ENCODE data around the gene ID3.

ID3 gene

DNA sequence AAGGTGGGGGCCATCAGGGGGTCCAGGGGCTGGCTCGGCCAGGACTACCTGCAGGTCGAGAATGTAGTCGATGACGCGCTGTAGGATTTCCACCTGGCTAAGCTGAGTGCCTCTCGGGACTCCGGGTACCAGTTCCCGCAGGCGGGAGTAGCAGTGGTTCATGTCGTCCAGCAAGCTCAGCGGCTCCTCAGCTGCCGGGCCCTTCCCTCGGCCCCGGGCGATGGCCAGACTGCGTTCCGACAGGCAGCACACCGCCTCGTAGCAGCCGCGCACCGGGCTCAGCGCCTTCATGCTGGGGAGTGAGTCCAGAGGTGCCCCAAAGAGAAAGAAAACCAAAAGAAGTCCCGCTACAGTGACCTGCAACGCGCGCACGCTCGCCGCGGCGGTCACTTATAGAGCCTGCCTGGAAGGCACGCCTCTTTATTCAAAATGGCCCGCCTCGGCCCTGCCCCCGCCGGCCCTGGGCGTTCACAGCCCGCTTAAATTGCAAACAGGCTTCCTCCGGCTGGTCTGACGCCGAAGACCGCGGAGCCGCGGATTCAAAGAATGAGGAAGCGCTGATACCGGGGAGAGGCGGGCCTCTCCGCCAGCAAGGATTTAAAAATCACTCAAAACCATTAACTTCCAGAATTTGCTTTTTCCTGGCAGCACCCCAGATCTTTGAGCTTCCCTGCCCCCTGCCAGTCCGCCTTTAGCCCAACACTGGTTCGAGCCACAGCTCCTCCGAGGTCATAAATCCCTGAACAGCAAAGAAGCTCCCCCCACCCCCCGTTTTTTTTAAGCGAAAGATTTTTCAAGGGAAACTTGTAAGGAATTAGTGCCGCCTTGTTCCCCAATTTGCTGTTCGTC lies at the start of gene ID3:
ID3 (minus strand) TSS at position 366 of the 849 bp plus-strand sequence; CDS start at position 291, 75 bp downstream.
- peak; percentile 91 for DNase-seq (ENCODE audit: low spot score)

GRCh38 chr1:23607944-23608343 lies 48.6 kb upstream of the ID3 start:
- no peak for DNase-seq (ENCODE audit: low spot score)

- DNase-seq (ENCODE audit: low spot score) = peak; percentile 44
These were observed 42.9 kb upstream of the ID3 start for GRCh38 chr1:23601968-23602876.

GRCh38 chr1:23601135-23601967 lies 42.0 kb upstream of the ID3 start:
- DNase-seq (ENCODE audit: low spot score) = peak; percentile 60

- DNase-seq (ENCODE audit: low spot score) = no peak
These were observed 41.0 kb upstream of the ID3 start for GRCh38 chr1:23600283-23600682.

DNA sequence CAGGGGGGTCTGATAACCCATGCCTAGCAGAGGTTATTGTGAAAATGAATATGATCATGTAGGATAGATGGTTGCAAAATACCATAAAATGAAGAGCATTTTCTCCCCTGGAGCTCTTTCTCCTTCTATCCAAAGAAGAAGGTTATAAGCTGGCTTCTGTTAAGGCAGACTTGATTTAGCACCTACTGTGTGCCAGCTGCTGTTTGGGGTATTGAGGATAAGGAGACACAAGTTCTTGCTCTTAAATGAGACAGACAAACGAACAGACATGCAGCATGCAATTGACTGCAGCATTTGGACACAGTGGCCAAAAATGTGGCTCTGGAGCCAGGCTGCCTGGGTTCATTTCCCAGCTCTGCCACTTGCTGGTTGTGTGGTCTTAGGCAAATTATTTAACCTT lies 39.8 kb upstream of the ID3 start:
- no peak for DNase-seq (ENCODE audit: low spot score)

DNA sequence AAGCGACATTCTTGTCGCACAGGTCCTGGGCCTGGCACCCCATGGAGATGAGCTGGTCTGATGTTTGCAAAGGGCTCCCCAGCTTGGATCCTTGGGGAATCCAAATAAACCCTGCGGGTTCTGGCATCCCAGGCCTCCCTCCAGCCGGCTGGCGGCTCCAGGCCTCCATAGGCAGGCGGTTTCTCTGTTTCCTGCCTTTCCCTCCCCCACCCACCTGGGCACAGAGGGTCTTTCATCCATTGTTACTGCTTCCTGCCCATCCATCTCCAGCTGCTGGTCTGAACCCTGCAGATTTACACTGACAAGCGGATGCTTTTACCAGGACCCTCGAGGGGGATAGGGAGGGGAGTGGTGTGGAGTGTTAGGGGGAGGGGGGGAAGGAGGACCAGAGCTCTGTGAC lies 39.1 kb upstream of the ID3 start:
- DNase-seq (ENCODE audit: low spot score) = no peak

DNA sequence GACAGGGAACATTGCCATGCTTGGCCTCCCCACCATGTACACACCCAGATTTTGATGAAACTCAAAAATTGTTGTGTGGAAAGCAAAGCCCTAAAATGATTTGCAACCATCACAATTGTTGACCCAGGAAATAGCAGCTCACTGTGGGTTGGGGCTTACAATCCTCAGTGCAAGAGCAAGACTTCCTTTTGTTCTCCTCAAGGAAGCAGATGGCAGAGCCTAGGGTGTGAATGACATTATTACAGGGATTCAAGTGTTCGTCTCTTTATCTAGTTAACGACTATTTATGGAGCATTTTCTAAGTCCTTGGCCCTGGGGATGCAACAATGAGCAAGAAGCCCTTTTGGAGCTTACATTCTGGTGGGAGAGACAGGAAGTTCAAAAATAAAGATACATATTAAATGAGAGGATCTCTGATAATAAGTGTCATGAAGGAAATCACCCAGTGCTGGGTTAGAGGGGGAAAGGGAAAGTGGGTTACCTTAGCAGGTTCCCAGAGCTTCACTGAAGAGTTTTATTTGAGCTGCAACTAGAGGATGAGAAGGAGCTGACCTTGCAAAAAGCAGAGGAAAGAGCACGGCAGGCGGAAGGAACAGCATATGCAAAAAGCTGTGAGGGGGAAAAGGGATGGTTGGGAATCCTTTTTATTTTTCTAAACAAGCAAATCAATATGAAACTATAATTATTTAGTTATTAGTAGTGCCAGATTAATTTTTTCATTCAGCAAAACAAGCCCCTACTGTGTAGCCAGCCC lies 38.5 kb upstream of the ID3 start:
- no peak for DNase-seq (ENCODE audit: low spot score)

- no peak for DNase-seq (ENCODE audit: low spot score)
These were observed 37.4 kb upstream of the ID3 start for GRCh38 chr1:23596382-23597358.

DNA sequence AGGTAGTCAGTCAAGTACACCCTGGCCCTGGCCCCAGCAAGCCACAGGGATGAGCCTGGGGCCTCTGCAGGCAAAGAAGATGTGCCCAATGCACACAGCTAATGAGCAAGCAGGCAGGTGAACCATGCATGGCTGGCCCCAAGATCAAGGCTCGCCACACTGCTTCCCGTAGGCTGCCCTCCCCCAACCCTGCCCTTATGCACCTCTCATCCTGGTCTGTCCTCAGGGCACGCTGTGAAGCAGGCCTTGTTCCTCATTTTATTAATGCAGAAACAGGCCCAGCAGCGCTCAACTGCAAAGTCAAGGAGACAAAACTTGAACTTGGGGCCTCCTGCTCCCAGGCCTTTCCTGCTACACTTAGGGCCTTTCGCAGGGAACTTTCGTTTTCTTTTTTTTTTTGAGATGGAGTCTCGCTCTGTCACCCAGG lies 35.6 kb upstream of the ID3 start:
- DNase-seq (ENCODE audit: low spot score) = no peak

DNA sequence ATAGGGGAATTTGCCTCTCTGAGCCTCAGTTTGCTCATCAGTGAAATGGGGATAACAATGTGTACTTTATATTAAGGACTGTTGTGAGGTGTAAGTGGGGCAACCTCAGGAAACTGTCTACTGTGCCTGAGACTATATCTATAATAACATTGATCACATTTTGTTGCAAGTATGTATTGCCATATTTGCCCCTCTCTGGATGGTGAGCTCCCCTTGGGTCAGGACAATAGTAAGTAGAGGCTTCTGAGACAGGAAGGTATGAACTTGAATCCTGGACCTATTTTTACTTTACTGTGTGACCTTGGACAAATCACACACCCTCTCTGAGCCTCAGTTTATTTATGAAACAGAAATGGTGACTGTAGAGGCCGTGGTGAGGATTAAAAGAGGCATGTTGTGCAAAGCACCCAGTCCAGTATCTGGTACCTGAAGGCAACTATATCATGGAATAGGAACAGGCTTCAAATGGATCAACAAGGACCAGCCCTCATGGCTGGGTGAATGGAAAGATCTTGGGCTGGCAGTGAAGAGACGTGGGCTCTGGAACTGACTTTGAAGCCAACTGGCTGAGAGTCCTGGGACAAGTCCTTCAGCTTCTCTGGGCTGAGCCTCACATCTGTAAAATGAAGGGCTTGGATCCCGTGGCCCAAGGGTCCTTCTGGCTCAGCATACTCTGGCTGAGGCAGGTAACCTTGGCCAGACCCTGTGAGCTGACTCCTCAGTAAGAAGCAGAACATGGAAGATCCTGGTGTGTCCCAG lies 35.0 kb upstream of the ID3 start:
- DNase-seq (ENCODE audit: low spot score) = no peak

DNA sequence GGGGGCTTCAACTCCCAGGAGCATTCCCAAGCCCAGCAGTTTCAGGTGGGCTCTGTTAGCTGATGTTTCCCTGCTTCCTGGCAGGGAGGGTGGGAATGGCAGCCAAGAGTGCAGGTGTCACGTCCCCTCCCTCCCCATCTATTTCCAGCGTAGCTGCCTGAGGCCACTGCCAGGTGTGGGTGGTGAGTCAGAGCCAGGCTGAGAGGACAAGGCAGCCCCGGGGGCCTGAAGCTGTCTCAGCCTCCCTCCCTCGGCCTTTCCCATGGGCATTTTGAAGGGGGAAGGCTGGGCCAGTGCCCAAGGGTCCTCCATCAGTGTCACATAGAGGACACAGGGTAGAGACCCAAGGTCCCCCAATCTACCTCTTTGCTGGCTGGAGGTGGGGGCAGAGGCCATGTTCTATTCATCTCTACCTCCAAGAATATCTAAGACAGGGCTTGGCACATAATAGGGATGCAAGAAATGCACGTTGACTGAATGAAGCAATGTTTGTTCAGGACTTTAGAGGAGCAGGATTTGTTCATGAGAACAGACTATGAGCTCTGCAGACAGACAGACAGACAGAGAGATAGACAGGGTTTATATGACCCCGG lies 34.4 kb upstream of the ID3 start:
- DNase-seq (ENCODE audit: low spot score) = no peak

DNA sequence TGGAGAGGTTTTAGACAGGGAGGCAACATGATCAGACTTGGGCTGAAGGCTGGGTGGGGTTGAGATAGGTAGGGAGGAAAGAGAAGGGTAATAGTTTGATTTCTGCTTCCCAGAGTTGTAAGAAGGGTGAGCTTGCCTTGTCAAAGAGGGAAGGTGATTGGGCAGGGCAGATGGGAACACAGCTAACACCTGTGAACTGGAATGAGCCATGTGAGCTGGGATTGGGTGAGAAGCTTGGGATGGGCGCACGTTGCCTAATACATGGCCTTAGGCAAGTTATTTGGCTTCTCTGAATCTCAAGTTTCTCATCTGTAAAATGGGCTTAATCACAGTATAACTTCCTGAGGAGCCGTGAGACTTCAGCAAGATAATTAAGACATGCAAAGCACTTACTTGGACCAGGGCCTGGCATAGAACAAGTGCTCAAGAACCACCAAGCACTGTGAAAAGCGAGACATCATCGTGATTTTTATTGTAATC lies 33.8 kb upstream of the ID3 start:
- DNase-seq (ENCODE audit: low spot score) = no peak

DNA sequence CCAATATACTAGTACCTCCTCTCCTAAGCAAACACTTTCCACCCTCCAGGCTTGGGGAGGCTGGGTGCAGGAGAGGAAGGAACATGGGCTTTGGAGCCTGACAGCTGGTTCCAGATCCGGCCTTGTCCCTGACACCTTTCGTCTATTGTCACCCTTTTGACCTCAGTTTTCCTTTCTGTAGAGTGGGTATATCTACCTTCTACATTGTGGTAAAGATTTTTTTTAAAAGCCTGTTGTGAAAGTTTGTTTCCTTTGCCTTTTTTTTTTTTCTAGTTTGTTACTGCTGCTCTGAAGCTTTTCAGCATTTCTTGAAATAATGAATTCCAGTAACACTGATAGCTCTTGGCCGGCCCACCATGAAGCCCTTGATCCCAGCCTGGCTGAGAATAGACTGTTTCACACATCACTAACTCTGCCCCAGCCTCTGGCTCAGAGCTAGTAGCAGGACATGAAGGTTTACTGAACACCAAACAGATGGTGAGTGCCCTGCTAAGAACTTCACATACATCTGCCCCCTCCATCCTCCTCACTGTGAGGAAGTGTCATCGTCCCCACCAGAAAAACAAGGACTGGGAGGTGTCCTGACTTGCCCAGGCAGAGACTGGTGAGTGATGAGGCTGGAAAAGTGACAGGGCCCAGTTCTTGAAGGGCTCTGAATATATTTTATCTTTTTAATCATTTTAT lies 33.0 kb upstream of the ID3 start:
- DNase-seq (ENCODE audit: low spot score) = no peak

DNA sequence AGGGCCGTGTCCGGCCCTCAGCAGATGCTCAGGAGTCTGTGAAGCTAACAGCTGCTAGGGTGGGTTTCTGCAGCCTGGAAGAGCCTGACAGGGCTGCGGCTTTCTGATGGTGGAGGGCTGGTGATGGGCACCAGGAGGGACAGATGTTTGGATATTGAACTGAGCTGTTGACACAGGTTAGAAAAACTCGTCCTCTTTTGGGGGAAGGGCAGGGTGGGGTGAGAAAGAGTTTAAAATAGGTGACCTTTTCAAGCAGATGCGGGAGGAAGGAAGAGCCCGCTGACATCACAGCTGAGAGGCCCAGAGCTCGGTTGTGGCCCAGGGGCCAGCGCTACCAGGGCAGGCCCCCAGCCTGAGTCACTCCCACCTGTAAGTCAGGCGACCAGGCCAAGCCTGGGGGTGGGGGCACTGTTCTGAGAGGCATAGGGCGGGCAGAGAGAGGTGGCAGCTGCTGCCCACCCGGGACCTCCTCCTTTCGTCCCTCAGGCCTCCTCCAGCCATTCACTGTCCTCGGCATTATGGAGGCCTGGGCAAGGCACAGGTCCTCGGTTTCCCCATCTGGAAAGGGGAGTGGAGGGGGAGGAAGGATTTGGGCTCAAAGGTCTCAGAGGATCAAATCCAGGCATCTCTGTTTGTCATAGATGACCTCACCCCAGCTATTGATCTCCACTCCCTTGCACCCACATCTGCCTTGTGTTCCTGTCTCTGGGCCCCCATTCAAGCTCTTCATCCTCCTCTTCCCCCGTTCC lies 32.3 kb upstream of the ID3 start:
- no peak for DNase-seq (ENCODE audit: low spot score)

DNA sequence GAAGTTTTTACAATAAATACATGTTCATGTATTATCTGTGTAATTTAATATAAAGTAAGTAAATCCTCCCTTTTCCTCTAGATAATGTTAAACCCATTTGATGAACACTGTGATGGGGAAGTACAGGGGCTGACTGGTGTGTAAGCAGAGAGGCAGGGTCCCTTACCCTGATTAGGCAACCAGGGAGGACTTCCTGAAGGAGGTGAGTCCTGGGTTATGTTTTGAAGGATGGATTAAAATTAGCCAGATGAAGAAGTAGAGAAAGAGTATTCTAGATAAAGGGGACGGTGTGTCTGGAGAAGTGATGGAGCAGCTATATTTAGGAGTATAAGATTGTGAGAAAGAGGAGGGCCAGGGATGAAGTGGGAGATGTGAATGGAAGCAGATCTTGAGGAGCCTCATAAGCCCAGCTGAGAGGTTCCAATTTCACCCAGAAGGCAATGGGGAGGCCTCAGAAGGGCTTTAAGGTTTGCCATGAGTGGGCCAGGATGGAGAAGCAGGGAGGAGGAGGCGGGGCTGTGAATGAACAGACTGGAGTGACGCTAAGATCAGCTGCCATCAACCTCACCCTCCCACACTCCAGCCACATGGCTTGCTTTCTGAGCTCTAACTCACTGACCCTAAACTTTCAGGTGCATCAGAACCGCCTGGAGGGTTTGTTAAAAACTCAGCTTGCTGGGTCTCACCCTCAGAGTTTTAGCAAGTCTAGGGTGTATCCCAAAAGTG lies 30.9 kb upstream of the ID3 start:
- no peak for DNase-seq (ENCODE audit: low spot score)

DNA sequence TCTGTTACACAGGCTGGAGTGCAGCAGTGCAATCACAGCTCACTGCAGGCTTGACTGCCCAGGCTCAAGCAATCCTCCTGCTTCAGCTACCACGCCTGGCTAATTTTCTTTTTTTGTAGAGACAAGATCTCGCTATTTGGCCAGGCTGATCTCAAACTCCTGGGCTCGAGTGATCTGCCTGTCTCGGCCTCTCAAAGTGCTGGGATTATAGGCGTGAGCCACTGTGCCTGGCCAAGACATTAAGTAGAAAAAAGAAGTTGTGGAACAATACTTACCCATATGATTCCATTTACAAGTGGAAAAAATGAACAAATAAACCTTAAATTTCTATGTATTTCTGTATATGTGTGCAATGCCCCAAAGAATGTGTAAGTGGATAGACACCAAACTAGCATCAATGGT lies 30.3 kb upstream of the ID3 start:
- DNase-seq (ENCODE audit: low spot score) = no peak

Measured in CD4-positive, alpha-beta T cell treated with Interleukin-6 at 100 ng/mL for 8 hours (primary cell).